ENCODE results near the gene CACNA1D.

Gene CACNA1D

GRCh38 chr3:53689681-53690080 lies 195.3 kb downstream of the CACNA1D start:
- DNase-seq (ENCODE audit: extremely low read depth, low read depth), result no peak
- TF ChIP-seq CTCF (IDR thresholded peaks at IDR 0.05; ENCODE audit: low read depth, low read length), result no peak

GRCh38 chr3:53690521-53690920 lies 196.1 kb downstream of the CACNA1D start:
- DNase-seq (ENCODE audit: extremely low read depth, low read depth), result no peak
- TF ChIP-seq CTCF (IDR thresholded peaks at IDR 0.05; ENCODE audit: low read depth, low read length), result no peak

DNA sequence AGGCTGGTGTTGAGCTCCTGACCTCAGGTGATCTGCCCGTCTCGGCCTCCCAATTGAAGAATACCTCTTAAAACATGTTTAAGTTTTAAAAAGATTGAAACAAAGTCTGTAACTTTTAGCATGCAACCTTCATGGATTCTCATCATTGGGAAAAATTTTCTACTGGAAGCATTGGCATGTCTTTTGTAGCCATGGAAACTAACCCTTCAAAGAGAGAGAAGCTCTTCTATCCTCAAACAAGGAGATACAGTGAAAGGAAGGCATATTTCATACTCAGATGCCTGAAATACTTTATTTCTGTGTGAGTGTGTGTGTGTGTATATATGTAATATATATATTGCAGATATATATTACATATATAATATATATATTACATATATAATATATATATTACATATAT lies 196.9 kb downstream of the CACNA1D start:
- no peak for TF ChIP-seq CTCF (IDR thresholded peaks at IDR 0.05; ENCODE audit: low read depth, low read length)

GRCh38 chr3:53691885-53692284 lies 197.5 kb downstream of the CACNA1D start:
- DNase-seq (ENCODE audit: extremely low read depth, low read depth), result no peak
- no peak for TF ChIP-seq CTCF (IDR thresholded peaks at IDR 0.05; ENCODE audit: low read depth, low read length)

More for the DNA sequence above, 196.9 kb downstream of the CACNA1D start:
- no peak for DNase-seq (ENCODE audit: extremely low read depth, low read depth)

GRCh38 chr3:53693451-53693850 lies 199.0 kb downstream of the CACNA1D start:
- TF ChIP-seq CTCF (IDR thresholded peaks at IDR 0.05; ENCODE audit: low read depth, low read length), result no peak
- DNase-seq (ENCODE audit: extremely low read depth, low read depth), result no peak

- TF ChIP-seq CTCF (IDR thresholded peaks at IDR 0.05; ENCODE audit: low read depth, low read length), result no peak
- no peak for DNase-seq (ENCODE audit: extremely low read depth, low read depth)
Observed at GRCh38 chr3:53694046-53694445, 199.6 kb downstream of the CACNA1D start.

DNA sequence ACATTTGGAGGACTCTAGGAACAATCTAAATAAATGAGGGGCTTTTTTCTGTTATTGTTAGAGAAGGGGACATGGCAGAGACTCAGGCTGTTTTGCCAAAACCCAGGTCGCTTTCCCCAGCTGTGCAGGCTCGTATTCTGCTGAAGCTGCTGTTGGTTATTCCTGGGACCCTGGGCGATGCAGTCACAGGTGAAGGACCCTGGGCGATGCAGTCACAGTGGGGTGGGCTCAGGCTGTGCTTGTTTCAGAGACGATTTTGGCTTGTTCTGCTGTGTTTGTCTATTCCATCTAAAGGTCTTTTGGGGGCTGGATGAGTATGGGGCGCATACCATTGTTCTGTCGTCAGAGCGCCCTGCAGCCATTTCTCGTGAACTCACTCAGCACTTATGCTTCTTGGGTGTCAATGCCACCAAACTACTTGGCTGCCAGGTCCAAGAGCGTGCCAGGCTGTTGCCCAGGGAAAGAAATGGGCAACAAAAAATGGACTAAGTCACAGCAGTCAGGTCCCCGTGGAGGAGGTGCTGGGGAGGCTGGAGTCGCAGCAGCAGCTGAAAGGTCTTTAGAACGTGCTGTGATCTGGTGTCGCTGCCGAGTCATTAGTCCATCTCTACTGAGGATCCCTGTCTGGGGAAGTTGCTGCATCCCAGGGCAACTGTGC lies 200.4 kb downstream of the CACNA1D start:
- TF ChIP-seq CTCF (IDR thresholded peaks at IDR 0.05; ENCODE audit: low read depth, low read length), result no peak
- no peak for DNase-seq (ENCODE audit: extremely low read depth, low read depth)

Measured in AG09319 (cell line).